Cardiac fibroblast (primary cell): Measurements from ENCODE around the gene MTMR3.
A peak's percentile ranks its signal among the peaks of the same experiment; 100 is the strongest.

Experiments
- DNase-seq, 2 donors: peaks; one replicate each; pipeline versions ENCODE4 v3.0.0 to v3.0.0-alpha.2; 2010; ENCODE audit warnings: low read depth in 2 of 2
- H3K4me3 ChIP-seq, 2 donors: replicated peaks in 1 of 2; 1 replicate in 1 of 2; 2 replicates in 1 of 2; pipeline ENCODE4 v1.5.1; 2011; ENCODE audit warnings: low read depth in 2 of 2, low read length in 2 of 2, mild to moderate bottlenecking in 2 of 2, moderate library complexity in 1 of 2
- CTCF ChIP-seq: IDR thresholded peaks from one replicate; pipeline ENCODE4 v1.5.1; 2011; ENCODE audit warnings: low read depth, mild to moderate bottlenecking, low read length, inconsistent platforms

MTMR3 gene

GRCh38 chr22:29840498-29840897, 42.5 kb upstream of the MTMR3 start:
- peak in 1 of 2 donors; percentile 27 for DNase-seq
- no peak overlapping the region for H3K4me3 ChIP-seq
- TF ChIP-seq CTCF = no peak

GRCh38 chr22:29842172-29842571, 40.8 kb upstream of the MTMR3 start:
- TF ChIP-seq CTCF = no peak
- H3K4me3 ChIP-seq = no peak overlapping the region
- no peak for DNase-seq

GRCh38 chr22:29842740-29843139, 40.2 kb upstream of the MTMR3 start:
- peak; percentile 91 to 98 for DNase-seq
- TF ChIP-seq CTCF = no peak
- no peak overlapping the region for H3K4me3 ChIP-seq

GRCh38 chr22:29846290-29846689, 36.7 kb upstream of the MTMR3 start:
- H3K4me3 ChIP-seq = no peak overlapping the region
- no peak for DNase-seq
- TF ChIP-seq CTCF = no peak

- no peak for TF ChIP-seq CTCF
- DNase-seq = no peak
- H3K4me3 ChIP-seq = no peak overlapping the region
These were observed 34.9 kb upstream of the MTMR3 start for GRCh38 chr22:29848111-29848510.

- no peak for DNase-seq
- TF ChIP-seq CTCF = no peak
- H3K4me3 ChIP-seq = no peak overlapping the region
These were observed 28.5 kb upstream of the MTMR3 start for GRCh38 chr22:29854432-29854831.

GRCh38 chr22:29855611-29856181, 27.3 kb upstream of the MTMR3 start:
- H3K4me3 ChIP-seq = no peak overlapping the region
- DNase-seq = no peak
- TF ChIP-seq CTCF = no peak
